Endothelial cell of umbilical vein (primary cell): ENCODE data around the gene DENND1A. TPM values are rescaled to one million over a fixed set of nuclear protein-coding genes. Genes with fewer than 3 reads are reported as not detected.

Source experiments
- BruUV-seq: library from RNA; stranded (reverse); fragments of 400-500 nt; replicated peaks from 2 replicates; lab custom pipeline; 2021; lab: Mats Ljungman, UMichigan
- CTCF ChIA-PET: fragments of 300-600, 350-600 bp; sonication (Branson Sonifier 250); formaldehyde crosslinking; loops from one replicate; lab custom pipeline; 2021; ENCODE audit warnings: antibody characterized with exemption, inconsistent platforms; lab: Charles Lee
- POLR2A ChIA-PET: fragments of 300-600, 350-600 bp; sonication (Branson Sonifier 250); formaldehyde crosslinking; loops from one replicate; lab custom pipeline; 2021; ENCODE audit warnings: antibody characterized with exemption, inconsistent platforms; lab: Charles Lee
- DNase-seq: peaks from one replicate; pipeline ENCODE4 v3.0.0-alpha.2; 2011; ENCODE audit warnings: low read depth, low spot score
- FAIRE-seq: peaks from 2 replicates; lab custom pipeline; 2011; peaks lifted over from hg19 to GRCh38; lab: Jason Lieb, UNC
- H2AFZ ChIP-seq: 2 replicates; pipeline ENCODE4 v1.6.0; 2012; ENCODE audit warnings: low read depth, low read length, control low read depth, inconsistent platforms
- H3K27ac ChIP-seq: 2 replicates; pipeline ENCODE4 v1.5.1; 2011; ENCODE audit warnings: low read depth, mild to moderate bottlenecking, control low read depth, low read length, moderate library complexity; ENCODE audit not compliant: insufficient read depth
- H3K27me3 ChIP-seq, 2 experiments: 2 replicates each; pipeline versions ENCODE4 v1.6.0 to v1.6.1; 2011; ENCODE audit warnings: low read length in 2 of 2, mixed read lengths in 1 of 2; ENCODE audit not compliant: control insufficient read depth in 2 of 2, insufficient read depth in 2 of 2
- H3K36me3 ChIP-seq, 2 experiments: 2 replicates in 1 of 2; 3 replicates in 1 of 2; pipeline ENCODE4 v1.5.1; 2011; ENCODE audit warnings: low read length in 2 of 2, mild to moderate bottlenecking in 1 of 2, moderate library complexity in 1 of 2; ENCODE audit not compliant: control insufficient read depth in 2 of 2, insufficient read depth in 2 of 2; ENCODE audit errors: extremely low read depth in 1 of 2
- H3K4me1 ChIP-seq: 3 replicates; pipeline ENCODE4 v1.5.1; 2011; ENCODE audit warnings: mild to moderate bottlenecking, low read length; ENCODE audit not compliant: control insufficient read depth, insufficient read depth; ENCODE audit errors: extremely low read depth
- H3K4me2 ChIP-seq: 2 replicates; pipeline ENCODE4 v1.6.1; 2011; ENCODE audit warnings: low read length, control low read depth, mixed read lengths; ENCODE audit not compliant: insufficient read depth
- H3K4me3 ChIP-seq, 3 experiments: fragments of 200-600 bp in 1 of 3; sonication (generic), shearing (Covaris generic) in 1 of 3; replicated peaks in 1 of 3; 2 replicates each; pipeline ENCODE4 v1.5.1; 2011 to 2016; ENCODE audit warnings: control low read depth in 3 of 3, low read length in 3 of 3, mild to moderate bottlenecking in 2 of 3, inconsistent platforms in 1 of 3, low read depth in 1 of 3, moderate library complexity in 1 of 3; ENCODE audit not compliant: insufficient read depth in 1 of 3
- H3K79me2 ChIP-seq: 2 replicates; pipeline ENCODE4 v1.6.0; 2012; ENCODE audit warnings: low read length, inconsistent platforms; ENCODE audit not compliant: control insufficient read depth, insufficient read depth
- H3K9ac ChIP-seq: replicated peaks from 2 replicates; pipeline ENCODE3; 2011; ENCODE audit warnings: low read length, control low read depth; ENCODE audit not compliant: insufficient read depth; ENCODE audit errors: extremely low read depth
- H3K9me1 ChIP-seq: replicated peaks from 3 replicates; pipeline ENCODE4 v1.6.0; 2011; ENCODE audit warnings: mild to moderate bottlenecking, low read length; ENCODE audit not compliant: control insufficient read depth, insufficient read depth; ENCODE audit errors: extremely low read depth
- H3K9me3 ChIP-seq: replicated peaks from 2 replicates; pipeline ENCODE4 v1.5.1; 2012; ENCODE audit warnings: low read length, inconsistent platforms; ENCODE audit not compliant: control insufficient read depth, insufficient read depth
- H4K20me1 ChIP-seq: replicated peaks from 2 replicates; pipeline ENCODE3; 2011; ENCODE audit warnings: mild to moderate bottlenecking, low read length; ENCODE audit not compliant: control insufficient read depth, insufficient read depth; ENCODE audit errors: extremely low read depth
- EZH2 ChIP-seq: IDR thresholded peaks from 2 replicates; pipeline ENCODE4 v1.6.1; 2012; ENCODE audit warnings: borderline replicate concordance, low read depth, mild to moderate bottlenecking, moderate library complexity, low read length, inconsistent platforms; ENCODE audit not compliant: severe bottlenecking
- FOS ChIP-seq: IDR thresholded peaks from 2 replicates; pipeline ENCODE4 v1.6.1; 2011; ENCODE audit warnings: mild to moderate bottlenecking, low read length, moderate library complexity, borderline replicate concordance; ENCODE audit not compliant: insufficient read depth
- MYC ChIP-seq: IDR thresholded peaks from one replicate; pipeline ENCODE4 v1.6.1; 2011; ENCODE audit warnings: mild to moderate bottlenecking, low read depth, low read length
- POLR2A ChIP-seq: IDR thresholded peaks from 2 replicates; pipeline ENCODE4 v1.6.1; 2012; ENCODE audit warnings: low read depth, mild to moderate bottlenecking, control low read depth, low read length
- dilution Hi-C: fragments of 300-500 bp; cut with MboI; formaldehyde crosslinking; loops from one replicate; pipeline ENCODE4 v1.15.0; 2019; ENCODE audit warnings: low sequenced_read_pairs; ENCODE audit not compliant: extremely low pct_ligation_motif_present
- intact Hi-C: fragments of 100-400 bp; cut with micrococcal nuclease; formaldehyde crosslinking; loops from one replicate; pipeline ENCODE4 v1.10.0; 2022
- polyA plus RNA-seq, 4 experiments: library from polyadenylated mRNA; depleted of rRNA in 3 of 4; stranded (reverse) in 3 of 4; unstranded in 1 of 4; fragments of >200 nt; gene quantifications; 2 replicates each; pipeline versions ENCODE4 v1.2.1 to v1.2.3, GENCODE V29; 2011 to 2012; ENCODE audit warnings: missing spikeins in 1 of 4
- total RNA-seq: library from RNA; stranded (reverse); gene quantifications from 2 replicates; pipeline ENCODE4 v1.2.3, GENCODE V29; 2021
- TF ChIP-seq, protein P1 (sequence below): IDR thresholded peaks from 2 replicates; pipeline ENCODE4 v1.6.1; 2011; ENCODE audit not compliant: insufficient read depth, insufficient read length
- TF ChIP-seq, protein P2 (sequence below), 2 donors: IDR thresholded peaks; 1 replicate in 1 of 2; 2 replicates in 1 of 2; pipeline ENCODE4 v1.5.1; 2011; ENCODE audit warnings: low read length in 2 of 2, mild to moderate bottlenecking in 2 of 2, moderate library complexity in 2 of 2, control low read depth in 1 of 2, inconsistent platforms in 1 of 2, low read depth in 1 of 2; ENCODE audit not compliant: insufficient read depth in 1 of 2; ENCODE audit errors: extremely low read depth in 1 of 2

Gene DENND1A
- total and polyA plus RNA-seq, 2 donors (not counting 3 experiments of a cell fraction or from before 2014, with no cell fraction given): 18.5 to 24.5 TPM

DNA sequence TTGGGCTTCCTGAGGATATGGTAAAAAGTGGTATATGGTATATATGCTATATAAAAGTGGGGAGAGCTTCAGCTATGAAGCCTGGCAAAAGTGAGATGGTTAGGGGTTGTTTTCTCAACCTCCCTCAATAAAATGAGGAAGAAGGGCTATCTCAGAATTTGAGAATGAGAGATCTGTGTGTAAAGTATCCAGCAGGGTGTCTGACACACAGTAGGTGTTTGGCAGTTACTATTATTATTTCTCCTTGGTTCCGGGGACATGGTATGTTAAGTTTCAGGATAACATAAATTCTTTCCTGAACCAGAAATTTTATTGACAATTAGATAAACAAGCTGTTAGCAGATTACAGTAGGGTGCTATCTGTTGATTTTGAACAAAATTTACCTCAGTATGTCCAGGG is 94.1 kb downstream of the DENND1A start:
- intact Hi-C loops: no loop called here
- Histone ChIP-seq H3K9me3 (no peaks in the 10 kb centered on the region), H3K4me3 (no peak overlapping the region), H3K27me3 (no peaks in the 10 kb centered on the region), H3K36me3 (no peaks in the 10 kb centered on the region), H2AFZ (no peak overlapping the region), H3K4me1 (peaks cover 10% of the 10 kb centered on the region), H3K4me2 (no peak overlapping the region), H3K9me1 (no peaks in the 10 kb centered on the region), H4K20me1 (no peaks in the 10 kb centered on the region), H3K79me2 (peaks cover 2% of the 10 kb centered on the region), H3K9ac (no peak overlapping the region), H3K27ac (no peak overlapping the region)
- no TSS peak for BruUV-seq
- FAIRE-seq: no peak
- ChIA-PET CTCF (interaction anchor here (1.4 kb wide), 1 partner anchor 14 kb away, joined by 3 read pairs; no protein-coding TSS in a partner anchor), POLR2A (no interaction called here)
- DNase-seq: no peak
- dilution Hi-C loops: no loop called here
- TF ChIP-seq EZH2 (no peak), MYC (no peak), FOS (no peak), POLR2A (no peak)
- TF ChIP-seq, protein P1, sequence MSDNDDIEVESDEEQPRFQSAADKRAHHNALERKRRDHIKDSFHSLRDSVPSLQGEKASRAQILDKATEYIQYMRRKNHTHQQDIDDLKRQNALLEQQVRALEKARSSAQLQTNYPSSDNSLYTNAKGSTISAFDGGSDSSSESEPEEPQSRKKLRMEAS: no peak
- TF ChIP-seq, protein P2, sequence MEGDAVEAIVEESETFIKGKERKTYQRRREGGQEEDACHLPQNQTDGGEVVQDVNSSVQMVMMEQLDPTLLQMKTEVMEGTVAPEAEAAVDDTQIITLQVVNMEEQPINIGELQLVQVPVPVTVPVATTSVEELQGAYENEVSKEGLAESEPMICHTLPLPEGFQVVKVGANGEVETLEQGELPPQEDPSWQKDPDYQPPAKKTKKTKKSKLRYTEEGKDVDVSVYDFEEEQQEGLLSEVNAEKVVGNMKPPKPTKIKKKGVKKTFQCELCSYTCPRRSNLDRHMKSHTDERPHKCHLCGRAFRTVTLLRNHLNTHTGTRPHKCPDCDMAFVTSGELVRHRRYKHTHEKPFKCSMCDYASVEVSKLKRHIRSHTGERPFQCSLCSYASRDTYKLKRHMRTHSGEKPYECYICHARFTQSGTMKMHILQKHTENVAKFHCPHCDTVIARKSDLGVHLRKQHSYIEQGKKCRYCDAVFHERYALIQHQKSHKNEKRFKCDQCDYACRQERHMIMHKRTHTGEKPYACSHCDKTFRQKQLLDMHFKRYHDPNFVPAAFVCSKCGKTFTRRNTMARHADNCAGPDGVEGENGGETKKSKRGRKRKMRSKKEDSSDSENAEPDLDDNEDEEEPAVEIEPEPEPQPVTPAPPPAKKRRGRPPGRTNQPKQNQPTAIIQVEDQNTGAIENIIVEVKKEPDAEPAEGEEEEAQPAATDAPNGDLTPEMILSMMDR (IDR thresholded peaks at IDR 0.05; ENCODE audit: extremely low read depth in 1 of 2, insufficient read depth in 1 of 2, low read depth in 1 of 2, low read length in 2 of 2): no peak
